GM12875 (cell line): ENCODE measurements around the gene ZNF541.

ENCODE experiments used
- H3K4me3 ChIP-seq: one replicate; pipeline ENCODE4 v1.5.1; 2011; ENCODE audit warnings: low read depth, low read length, control low read depth
- TF ChIP-seq, protein P1 (sequence below): IDR thresholded peaks from 2 replicates; pipeline ENCODE4 v1.5.1; 2011; ENCODE audit warnings: low read depth, mild to moderate bottlenecking, control low read depth, inconsistent platforms, low read length, moderate library complexity, borderline replicate concordance; ENCODE audit not compliant: insufficient read depth

The ZNF541 gene

DNA sequence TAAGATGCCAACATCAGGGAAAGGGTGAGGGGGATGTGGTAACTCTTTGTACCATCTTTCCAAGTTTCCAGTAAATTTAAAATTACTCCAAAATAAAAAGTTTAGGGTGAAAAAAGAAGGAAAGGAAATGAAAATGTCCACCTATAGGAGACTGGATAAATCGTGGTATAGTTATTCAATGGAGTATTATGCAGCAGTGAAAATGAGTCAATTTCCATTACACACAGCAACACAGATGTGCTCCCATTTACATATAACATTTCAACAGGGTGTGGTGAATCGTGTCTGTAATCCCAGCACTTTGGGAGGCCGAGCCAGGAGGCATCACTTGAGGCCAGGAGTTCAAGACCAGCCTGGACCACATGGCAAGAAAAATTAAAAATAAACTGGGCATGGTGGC lies 7.4 kb upstream of the ZNF541 start:
- H3K4me3 ChIP-seq = no peak overlapping the region
- TF ChIP-seq, protein P1, sequence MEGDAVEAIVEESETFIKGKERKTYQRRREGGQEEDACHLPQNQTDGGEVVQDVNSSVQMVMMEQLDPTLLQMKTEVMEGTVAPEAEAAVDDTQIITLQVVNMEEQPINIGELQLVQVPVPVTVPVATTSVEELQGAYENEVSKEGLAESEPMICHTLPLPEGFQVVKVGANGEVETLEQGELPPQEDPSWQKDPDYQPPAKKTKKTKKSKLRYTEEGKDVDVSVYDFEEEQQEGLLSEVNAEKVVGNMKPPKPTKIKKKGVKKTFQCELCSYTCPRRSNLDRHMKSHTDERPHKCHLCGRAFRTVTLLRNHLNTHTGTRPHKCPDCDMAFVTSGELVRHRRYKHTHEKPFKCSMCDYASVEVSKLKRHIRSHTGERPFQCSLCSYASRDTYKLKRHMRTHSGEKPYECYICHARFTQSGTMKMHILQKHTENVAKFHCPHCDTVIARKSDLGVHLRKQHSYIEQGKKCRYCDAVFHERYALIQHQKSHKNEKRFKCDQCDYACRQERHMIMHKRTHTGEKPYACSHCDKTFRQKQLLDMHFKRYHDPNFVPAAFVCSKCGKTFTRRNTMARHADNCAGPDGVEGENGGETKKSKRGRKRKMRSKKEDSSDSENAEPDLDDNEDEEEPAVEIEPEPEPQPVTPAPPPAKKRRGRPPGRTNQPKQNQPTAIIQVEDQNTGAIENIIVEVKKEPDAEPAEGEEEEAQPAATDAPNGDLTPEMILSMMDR = no peak

DNA sequence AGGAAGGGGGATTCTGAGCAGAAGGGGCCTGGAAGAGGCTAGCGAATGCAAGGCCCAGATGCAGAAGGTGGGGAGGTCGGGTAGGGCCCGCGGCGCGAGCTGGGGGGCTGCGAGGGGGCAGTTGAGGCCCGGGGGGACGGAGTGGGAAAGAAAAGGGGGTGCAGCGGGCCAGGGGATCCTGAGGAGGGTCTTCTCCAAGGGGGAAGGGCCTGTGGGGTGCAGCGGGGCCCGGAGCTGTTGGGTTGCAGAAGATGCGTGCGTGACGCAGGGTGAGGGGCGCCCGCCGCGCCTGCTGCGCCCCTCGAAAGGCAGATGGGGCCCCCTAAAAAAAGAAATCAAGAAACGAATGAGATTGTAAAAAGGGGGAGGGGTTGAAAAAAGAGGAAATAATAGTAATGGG lies 313 bp downstream of the ZNF541 start:
- TF ChIP-seq, protein P1 = no peak
- H3K4me3 ChIP-seq = no peak overlapping the region

DNA sequence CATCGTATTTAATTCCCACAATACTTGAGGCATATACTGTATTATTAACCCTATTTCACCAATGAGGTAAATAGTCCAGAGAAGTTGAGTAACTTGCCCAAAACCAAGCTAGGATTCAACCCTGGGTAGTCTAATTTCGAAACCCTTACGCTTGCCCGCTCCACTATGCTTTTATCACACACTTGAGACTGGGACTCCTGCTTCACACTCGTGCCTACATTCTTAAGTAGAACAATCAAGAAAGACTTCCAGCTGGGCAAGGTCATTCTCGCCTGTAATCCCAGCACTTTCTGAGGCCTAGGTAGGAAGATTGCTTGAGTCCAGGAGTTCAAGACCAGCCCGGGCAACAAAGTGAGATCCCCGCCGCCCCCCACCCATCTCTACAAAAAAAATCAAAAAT lies 3.6 kb downstream of the ZNF541 start:
- TF ChIP-seq, protein P1 = no peak
- H3K4me3 ChIP-seq = no peak overlapping the region

DNA sequence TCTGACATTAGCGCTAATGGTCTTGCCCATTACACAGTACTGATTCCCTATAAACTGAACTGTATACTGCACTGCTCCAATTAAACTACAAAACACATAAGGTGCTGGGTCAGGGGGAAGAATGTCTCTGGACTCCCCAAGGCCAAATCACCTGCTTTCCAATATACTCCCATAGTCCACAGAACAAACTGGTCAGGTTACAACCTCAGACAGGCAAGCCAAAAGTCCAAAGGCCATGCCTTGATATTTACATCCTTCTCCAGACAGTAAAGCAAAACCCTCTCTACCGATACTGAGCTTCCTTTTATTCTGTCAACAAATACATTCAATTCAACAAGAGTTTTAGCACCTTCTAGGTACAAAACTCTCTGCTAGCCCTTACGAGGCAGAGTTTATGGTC lies 8.9 kb downstream of the ZNF541 start:
- TF ChIP-seq, protein P1 = no peak

DNA sequence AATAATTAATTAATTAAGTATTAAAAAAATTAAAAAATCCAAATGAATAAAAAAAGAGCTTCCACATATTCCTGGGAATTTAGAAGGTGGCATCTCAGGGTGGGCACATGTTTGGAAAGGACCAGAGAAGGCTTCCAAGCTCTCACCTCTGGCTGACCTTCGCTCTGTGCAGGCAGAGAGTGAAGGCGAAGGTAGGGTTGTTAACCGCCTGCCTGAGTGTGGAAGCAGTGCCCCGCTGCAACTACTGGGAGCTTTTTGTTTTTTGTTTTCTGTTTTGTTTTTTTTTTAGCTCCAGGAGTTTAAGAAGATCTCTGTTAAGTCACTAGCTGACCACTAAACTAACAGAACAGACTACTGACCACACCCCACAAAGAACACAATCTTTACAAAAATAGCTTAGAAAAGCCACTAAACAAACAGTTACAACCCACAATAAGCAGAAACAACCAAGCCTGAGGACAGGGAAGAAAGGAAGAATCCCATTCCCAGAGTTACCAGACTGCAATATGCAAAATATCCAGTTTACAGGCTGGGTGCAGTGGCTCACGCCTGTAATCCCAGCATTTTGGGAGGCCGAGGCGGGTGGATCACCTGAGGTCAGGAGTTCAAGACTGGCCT lies 11.4 kb downstream of the ZNF541 start:
- no peak overlapping the region for H3K4me3 ChIP-seq
- TF ChIP-seq, protein P1 = no peak

More for the DNA sequence above, 8.9 kb downstream of the ZNF541 start:
- no peak overlapping the region for H3K4me3 ChIP-seq

DNA sequence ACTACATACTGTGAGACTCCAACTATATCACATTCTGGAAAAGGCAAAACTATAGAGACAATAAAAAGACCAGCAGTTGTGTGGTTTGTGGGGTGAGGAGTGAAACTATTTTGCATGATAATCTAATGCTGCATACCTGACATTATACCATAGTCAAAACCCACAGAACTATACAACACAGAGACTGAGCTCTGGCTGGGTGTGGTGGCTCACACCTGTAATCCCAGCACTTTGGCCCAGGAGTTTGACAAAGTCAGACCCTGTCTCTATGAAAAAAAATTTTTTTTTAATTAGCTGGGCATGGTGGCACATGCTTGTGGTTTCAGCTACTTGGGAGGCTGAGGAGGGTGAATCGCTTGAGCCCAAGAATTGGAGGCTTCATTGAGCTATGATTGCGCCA lies 11.9 kb downstream of the ZNF541 start:
- no peak overlapping the region for H3K4me3 ChIP-seq
- TF ChIP-seq, protein P1 = no peak

DNA sequence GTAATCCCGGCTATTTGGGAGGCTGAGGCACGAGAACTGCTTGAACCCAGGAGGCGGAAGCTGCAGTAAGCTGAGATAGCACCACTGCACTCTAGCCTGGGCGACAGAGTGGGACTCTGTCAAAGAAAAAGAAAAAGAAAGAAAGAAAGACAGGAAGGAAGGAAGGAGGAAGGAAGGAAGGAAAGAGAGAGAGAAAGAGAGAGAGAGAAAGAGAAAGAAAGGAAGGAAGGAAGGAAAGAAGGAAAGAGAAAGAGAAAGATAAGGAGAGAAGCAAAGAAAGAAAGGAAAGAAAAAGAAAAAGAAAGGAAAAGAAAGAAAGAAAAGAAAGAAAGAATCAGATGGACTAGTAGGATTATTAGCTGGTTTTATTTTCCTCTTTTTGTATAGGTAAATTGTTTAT lies 22.8 kb downstream of the ZNF541 start:
- TF ChIP-seq, protein P1 = no peak
- H3K4me3 ChIP-seq = no peak overlapping the region
